Non-pigmented ciliary epithelial cell (primary cell): ENCODE data around the gene ORAI2.
"Not testable (repeated sequence)": the region's sequence is repeated elsewhere in the genome, so short reads cannot be mapped to it uniquely, and the experiment has no call there.

ENCODE experiments used
- DNase-seq: peaks from one replicate; pipeline ENCODE4 v3.0.0-alpha.2; 2010; ENCODE audit warnings: low read depth

ORAI2 gene

DNA sequence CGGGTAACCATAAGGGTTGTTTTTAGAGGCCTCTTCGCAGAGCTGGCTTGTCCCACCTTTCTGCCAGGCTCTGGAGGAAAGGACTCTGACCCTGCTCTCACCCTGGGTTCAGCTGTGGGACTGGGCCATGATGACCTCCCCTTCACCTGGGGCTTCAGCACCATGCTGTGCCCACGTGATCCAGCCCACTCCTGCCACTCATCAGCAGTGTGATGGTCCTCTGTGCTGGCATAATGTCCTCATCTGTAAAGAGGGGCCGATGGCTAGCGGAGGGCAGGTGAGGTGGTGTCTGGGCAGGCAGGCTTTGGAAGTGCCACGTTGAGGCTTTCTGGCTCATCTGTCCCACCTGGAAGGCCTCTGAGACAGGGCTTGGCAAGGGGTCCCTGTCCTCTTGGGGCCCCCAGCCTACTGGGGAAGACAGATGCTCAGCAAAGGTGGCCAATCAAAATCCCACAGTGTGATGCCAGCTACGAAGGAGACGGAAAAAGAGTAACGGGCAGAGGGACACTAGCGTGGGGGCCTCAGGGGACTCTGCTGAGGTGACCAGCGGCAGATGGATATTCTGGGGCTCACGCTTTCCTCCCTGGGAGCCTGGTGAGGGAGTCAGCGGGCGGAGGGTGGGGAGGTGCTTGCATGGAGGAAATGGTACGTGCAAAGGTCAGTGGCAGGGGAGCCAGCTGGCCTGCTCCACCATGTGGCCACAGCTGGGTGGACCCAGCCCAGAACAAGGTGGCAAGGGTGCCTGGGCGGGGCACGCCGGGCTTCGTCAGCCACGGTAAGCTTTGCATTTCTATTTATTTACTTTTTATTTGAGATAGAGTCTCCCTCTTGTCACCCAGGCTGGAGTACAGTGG is 36.8 kb downstream of the ORAI2 start:
- DNase-seq: no peak

DNA sequence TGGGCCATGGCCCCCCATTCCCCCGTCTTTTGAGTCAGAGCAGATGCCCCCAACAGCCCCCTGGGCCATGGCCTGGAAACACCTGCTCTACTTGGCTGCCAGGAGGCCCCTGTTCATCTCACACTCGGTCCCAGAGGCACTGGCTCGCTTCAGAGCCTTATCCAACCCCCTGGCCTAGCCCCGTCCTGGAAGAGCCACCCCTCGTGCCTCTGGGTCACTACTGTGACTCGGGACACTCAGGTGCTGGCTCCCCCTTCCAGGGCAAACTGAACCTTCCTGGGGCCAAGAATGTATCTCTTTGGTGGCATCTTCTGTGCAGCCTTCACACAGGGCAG is 38.4 kb downstream of the ORAI2 start:
- no peak for DNase-seq

GRCh38 chr7:102472126-102473041 is 39.0 kb downstream of the ORAI2 start:
- DNase-seq: no peak

DNA sequence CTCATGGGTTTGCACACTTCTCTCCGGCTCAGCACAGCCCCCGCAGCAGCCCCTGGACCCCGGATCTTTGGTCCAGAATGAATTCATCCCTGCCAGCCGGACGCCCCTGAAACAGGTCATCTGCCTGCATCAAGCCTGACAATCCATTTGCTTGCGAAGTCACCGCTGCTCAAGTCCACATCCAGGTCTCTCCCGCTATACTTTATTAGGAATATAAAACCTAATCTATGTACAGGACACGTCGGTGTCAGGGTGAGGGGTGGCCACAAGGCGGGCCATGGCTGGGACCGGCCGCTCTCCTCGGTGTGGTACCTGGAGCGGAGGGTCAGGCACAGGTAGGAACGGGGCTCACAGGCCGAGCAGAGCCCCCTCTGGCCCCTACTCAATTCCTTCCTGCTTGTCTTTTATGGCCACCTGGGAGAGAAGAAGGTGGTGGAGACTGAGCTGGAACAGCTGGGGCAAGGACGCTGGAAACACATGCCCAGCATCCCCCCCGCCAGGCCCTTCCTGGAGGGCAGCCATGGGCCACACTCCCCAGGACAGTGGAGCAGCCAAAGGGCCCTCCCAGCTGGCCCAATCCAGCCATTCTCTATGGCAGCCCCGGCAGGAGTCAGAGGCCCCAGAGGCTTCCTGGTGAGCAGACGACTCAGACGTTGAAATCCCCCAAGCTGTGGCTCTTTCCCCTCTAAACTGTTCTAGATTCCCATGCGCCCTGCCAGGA is 40.1 kb downstream of the ORAI2 start:
- no peak for DNase-seq

- DNase-seq: not testable (repeated sequence)
Measured at GRCh38 chr7:102474116-102474515, 40.7 kb downstream of the ORAI2 start.

DNA sequence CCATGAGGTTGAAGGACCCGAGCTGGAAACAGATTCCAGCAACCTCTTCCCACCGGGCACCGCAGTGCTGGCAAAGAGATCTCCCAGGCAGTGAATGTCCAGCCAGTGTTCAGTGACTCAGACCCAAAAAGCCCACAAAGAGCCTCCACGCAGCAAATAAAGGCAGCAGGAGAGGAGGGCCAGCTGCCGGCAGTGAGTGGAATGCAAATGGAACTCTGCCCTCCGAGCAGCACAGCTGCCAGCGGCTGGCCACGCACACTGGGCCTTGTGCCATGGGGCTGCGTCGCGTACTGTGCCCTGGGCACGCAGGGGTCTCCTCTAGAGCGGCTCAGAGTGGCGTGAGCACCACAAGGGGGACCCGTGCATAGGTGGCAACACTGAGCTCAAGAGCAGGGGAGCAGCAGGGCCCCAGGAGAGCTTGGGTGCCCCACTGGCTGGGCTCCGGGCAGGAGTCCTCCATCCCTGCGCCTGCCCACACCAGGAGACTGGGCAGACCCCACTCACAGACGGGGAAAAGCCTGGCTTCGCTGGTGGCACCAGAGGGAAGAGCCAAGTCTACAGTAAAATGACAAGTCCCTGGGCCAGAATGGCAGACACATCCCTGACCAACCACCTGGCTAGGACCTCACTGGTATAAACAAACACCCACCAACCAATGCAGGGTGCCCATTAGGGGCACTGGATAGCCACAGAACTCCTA is 41.5 kb downstream of the ORAI2 start:
- DNase-seq: not testable (repeated sequence)

- not testable (repeated sequence) for DNase-seq
Measured at GRCh38 chr7:102478314-102479208, 45.2 kb downstream of the ORAI2 start, which contains the start of gene POLR2J. POLR2J (minus strand) TSS chr7:102478922; CDS start chr7:102478860, 62 bp downstream.

DNA sequence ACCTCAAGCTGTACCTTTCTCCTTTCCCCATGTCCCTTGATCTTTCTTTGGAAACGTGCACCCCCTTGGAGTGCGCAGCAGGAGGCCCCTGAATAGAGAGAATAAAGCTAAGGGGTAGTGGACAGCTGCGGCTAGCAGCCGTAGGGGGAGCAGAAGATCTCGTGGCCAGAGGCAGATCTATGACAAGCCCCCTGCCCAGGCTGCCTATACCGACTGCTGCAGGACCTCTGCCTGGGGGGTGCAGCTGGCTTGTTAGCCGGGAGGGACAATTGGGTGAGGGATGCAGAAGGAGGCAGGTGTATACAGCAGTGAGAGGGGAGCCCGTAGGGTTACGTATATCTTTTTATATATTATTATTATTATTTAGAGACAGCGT is 45.8 kb downstream of the ORAI2 start:
- not testable (repeated sequence) for DNase-seq

- DNase-seq: not testable (repeated sequence)
Measured at GRCh38 chr7:102479982-102480637, 46.7 kb downstream of the ORAI2 start.

DNA sequence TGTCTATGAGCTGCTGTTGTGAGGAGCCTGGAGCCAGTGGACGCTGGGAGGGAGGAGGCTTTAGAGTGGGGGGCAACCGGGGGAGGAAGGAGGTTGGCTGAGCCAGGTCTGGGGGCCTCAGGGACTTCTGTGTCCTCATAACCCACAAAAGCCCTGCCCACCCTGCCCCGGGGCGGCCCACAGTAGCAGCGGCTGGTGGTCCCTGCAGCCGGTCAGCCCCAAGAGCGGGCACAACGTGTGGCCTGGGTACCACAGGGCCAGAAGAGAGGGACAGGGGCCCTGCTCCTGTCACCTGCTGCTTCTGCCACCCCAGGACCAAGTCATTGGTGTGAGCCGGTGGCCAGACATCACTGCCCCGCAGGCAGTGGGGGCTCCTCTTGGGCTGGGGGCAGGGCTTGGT is 48.6 kb downstream of the ORAI2 start:
- DNase-seq: not testable (repeated sequence)

- not testable (repeated sequence) for DNase-seq
Measured at GRCh38 chr7:102484317-102484716, 50.9 kb downstream of the ORAI2 start.

- DNase-seq: not testable (repeated sequence)
Measured at GRCh38 chr7:102490529-102491075, 57.2 kb downstream of the ORAI2 start.

- not testable (repeated sequence) for DNase-seq
Measured at GRCh38 chr7:102493220-102493935, 60.0 kb downstream of the ORAI2 start.

DNA sequence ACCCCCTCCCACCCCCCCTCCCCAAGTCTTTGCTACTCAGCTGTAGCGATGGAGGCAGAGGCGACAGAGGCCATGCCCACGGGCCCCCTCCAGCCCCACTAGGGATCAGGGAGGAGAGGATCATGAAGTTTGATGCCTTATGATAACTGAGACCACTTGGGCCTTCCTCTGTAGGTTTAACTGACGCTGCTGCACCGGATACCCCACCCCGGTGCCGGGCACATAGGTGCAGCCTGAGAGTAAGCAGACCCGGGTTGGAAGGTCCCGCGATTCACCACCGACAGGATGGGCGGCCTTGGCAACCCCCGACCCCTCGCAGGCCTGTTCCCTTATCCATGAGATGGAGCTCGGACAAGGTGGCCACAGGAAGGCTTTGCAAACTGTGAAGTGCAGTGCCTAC is 60.7 kb downstream of the ORAI2 start:
- not testable (repeated sequence) for DNase-seq

GRCh38 chr7:102494473-102495149 is 61.2 kb downstream of the ORAI2 start:
- not testable (repeated sequence) for DNase-seq

DNA sequence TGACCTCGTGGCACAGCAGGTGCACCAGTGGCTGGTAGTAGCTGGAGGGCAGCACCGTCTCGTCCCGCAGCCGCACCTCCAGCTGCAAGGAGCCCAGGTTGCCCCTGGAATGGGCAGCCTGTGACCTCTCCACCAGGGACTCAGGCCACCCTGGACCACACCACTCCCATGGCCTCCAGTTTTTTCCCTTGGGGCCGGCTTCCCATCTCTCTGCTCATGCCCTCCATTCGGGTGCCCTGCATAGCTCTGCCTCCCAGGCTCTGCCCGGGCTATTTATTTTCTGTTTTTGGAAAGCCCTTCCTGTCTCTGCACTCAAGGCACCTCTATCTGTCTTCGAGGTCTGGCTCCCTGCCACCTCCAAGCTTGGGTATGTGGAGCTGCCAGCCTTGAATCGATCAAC is 63.5 kb downstream of the ORAI2 start:
- DNase-seq: not testable (repeated sequence)

GRCh38 chr7:102497308-102497707 is 63.9 kb downstream of the ORAI2 start:
- DNase-seq: not testable (repeated sequence)

DNA sequence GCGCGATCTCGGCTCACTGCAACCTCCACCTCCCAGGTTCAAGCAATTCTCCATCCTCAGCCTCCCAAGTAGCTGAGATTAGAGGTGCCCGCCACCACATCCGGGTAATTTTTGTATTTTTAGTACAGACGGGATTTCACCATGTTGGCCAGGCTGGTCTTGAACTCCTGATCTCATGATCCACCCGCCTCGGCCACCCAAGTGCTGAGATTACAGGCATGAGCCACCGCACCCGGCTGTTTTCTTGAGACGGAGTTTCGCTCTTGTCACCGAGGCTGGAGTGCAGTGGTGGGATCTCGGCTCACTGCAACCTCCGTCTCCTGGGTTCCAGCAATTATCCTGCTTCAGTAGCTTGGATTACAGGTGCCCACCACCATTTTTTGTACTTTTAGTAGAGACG is 64.9 kb downstream of the ORAI2 start:
- DNase-seq: not testable (repeated sequence)
